WERI-Rb-1 (cell line): ENCODE data around the gene JPH2.
"Not testable (repeated sequence)": the region's sequence is repeated elsewhere in the genome, so short reads cannot be mapped to it uniquely, and the experiment has no call there.

Experiments
- DNase-seq: peaks from one replicate; pipeline ENCODE4 v3.0.0-alpha.2; 2020
- H3K27ac ChIP-seq: fragments of 250-450 bp; sonication (Bioruptor Pico); 2 replicates; pipeline ENCODE4 v1.5.1; 2020; ENCODE audit warnings: mild to moderate bottlenecking, moderate library complexity
- H3K27me3 ChIP-seq: fragments of 250-450 bp; sonication (Bioruptor Pico); 2 replicates; pipeline ENCODE4 v1.5.1; 2021; ENCODE audit warnings: mild to moderate bottlenecking, low read depth, moderate library complexity; ENCODE audit not compliant: insufficient read depth, severe bottlenecking
- H3K36me3 ChIP-seq: fragments of 250-450 bp; sonication (Bioruptor Pico); 2 replicates; pipeline ENCODE4 v1.5.1; 2020; ENCODE audit warnings: mild to moderate bottlenecking, moderate library complexity
- H3K4me3 ChIP-seq: 2 replicates; pipeline ENCODE4 v1.5.1; 2011; ENCODE audit warnings: low read depth, mild to moderate bottlenecking, control low read depth, low read length
- H3K9me3 ChIP-seq: fragments of 250-450 bp; sonication (Bioruptor Pico); 2 replicates; pipeline ENCODE4 v1.5.1; 2021; ENCODE audit warnings: mild to moderate bottlenecking, moderate library complexity; ENCODE audit not compliant: severe bottlenecking
- TF ChIP-seq, protein P1 (sequence below): IDR thresholded peaks from 2 replicates; pipeline ENCODE4 v1.5.1; 2011; ENCODE audit warnings: low read depth, mild to moderate bottlenecking, control low read depth, inconsistent platforms, low read length

The JPH2 gene

DNA sequence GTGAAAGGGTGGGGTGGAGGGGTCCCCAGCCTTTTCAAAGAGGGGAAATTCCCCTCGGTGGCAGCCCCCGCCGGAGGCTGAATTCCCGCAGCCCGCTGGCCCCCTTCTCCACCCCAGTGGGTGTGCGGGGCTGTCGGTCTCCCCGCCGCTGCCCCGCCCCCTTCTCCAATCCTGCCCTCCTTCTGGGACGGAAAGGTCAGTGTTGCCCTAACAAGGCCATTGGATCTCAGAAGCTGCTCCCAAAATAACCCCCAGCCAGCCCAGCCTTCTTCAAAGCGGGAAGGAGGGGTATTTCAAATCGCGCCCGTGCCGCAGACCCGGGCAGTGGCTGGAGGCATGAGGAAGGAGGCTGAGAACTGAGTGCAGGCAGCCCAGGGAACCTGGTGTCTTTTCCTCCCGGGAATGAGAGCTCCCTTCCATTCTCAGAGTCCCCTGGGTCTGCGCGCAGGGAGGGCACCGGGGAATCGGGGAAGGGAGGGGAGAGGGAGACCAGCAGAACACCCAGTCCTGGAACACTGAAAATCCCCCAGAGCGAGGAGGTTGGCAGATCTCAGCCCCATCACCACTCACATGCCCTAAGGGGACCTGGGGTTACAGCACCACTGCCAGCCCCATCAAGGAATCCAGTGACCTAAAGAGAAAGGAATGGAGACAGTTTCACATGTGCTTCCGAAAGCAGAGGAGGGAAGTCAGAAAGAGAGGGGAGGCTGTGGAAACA lies at the start of gene JPH2:
Gene JPH2, minus strand, starts transcription at position 135 of the 718 bp plus-strand sequence. CDS start 483 bp downstream, outside the sequence.
- Histone ChIP-seq H3K36me3 (no peaks in the 10 kb centered on the region), H3K27me3 (no peaks in the 10 kb centered on the region), H3K4me3 (peak within 1 kb of the TSS; percentile 37), H3K27ac (no peak within 1 kb of the TSS), H3K9me3 (no peaks in the 10 kb centered on the region)
- TF ChIP-seq, protein P1, sequence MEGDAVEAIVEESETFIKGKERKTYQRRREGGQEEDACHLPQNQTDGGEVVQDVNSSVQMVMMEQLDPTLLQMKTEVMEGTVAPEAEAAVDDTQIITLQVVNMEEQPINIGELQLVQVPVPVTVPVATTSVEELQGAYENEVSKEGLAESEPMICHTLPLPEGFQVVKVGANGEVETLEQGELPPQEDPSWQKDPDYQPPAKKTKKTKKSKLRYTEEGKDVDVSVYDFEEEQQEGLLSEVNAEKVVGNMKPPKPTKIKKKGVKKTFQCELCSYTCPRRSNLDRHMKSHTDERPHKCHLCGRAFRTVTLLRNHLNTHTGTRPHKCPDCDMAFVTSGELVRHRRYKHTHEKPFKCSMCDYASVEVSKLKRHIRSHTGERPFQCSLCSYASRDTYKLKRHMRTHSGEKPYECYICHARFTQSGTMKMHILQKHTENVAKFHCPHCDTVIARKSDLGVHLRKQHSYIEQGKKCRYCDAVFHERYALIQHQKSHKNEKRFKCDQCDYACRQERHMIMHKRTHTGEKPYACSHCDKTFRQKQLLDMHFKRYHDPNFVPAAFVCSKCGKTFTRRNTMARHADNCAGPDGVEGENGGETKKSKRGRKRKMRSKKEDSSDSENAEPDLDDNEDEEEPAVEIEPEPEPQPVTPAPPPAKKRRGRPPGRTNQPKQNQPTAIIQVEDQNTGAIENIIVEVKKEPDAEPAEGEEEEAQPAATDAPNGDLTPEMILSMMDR: no peak
- DNase-seq: no peak

- no peaks in the 10 kb centered on the region for H3K36me3 ChIP-seq
- no peak for DNase-seq
- no peak overlapping the region for H3K4me3 ChIP-seq
- no peak overlapping the region for H3K27ac ChIP-seq
- TF ChIP-seq, protein P1: no peak
- no peaks in the 10 kb centered on the region for H3K27me3 ChIP-seq
- no peaks in the 10 kb centered on the region for H3K9me3 ChIP-seq
Measured at GRCh38 chr20:44235702-44236101, 48.7 kb upstream of the JPH2 start.

- no peaks in the 10 kb centered on the region for H3K27me3 ChIP-seq
- no peak overlapping the region for H3K4me3 ChIP-seq
- no peaks in the 10 kb centered on the region for H3K9me3 ChIP-seq
- H3K27ac ChIP-seq: no peak overlapping the region
- no peak for DNase-seq
- no peaks in the 10 kb centered on the region for H3K36me3 ChIP-seq
- TF ChIP-seq, protein P1: no peak
Measured at GRCh38 chr20:44234566-44235317, 47.8 kb upstream of the JPH2 start.

DNA sequence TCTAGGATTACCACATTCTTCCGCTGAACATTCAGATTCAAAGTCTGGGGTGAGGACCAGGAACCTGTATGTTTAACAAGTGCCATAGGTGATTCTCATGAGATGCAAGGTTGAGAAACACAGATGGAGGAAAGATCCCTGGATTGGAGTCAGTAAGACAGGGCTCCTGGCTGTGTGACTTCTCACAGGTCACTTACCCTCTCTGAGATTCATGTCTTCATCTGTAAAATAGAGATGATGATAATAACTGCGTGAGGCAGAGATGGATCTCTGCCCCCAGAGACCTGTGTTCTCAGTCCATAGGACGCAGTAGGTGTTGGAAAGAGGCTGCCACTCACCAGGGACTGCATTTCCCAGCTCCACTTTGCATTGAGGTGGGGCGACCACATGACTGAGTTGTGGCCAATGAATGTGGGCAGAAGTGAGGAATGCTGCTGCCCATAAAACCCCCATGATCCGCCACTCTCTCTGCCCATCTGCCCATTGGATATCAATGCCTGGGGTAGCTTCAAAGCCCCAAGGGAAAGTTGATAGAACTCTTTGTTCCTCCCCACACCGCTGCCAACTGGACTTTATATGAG lies 46.5 kb upstream of the JPH2 start:
- H3K27me3 ChIP-seq: no peaks in the 10 kb centered on the region
- H3K27ac ChIP-seq: no peak overlapping the region
- TF ChIP-seq, protein P1: no peak

DNA sequence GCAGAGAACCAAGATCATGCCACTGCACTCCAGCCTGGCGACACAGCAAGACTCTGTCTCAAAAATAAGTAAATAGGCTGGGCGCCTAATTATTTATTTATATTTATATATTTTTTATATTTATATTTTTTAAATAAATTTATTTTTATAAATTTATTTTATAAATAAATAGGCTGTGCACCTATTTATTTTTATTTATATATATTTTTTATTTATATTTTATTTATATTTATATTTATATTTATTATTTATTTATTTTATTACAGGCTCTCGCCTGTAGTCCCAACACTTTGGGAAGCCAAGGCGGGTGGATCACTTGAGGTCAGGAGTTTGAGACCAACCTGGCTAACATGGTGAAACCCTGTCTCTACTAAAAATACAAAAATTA lies 45.5 kb upstream of the JPH2 start:
- not testable (repeated sequence) for H3K36me3 ChIP-seq, H3K4me3 ChIP-seq, H3K27me3 ChIP-seq, H3K27ac ChIP-seq, DNase-seq, H3K9me3 ChIP-seq

More for the DNA sequence above, 46.5 kb upstream of the JPH2 start:
- no peak for DNase-seq
- Histone ChIP-seq H3K4me3 (no peak overlapping the region), H3K9me3 (no peaks in the 10 kb centered on the region), H3K36me3 (no peaks in the 10 kb centered on the region)
